HepG2 (cell line): ENCODE data around the gene SMIM24. TPM values are rescaled to one million over a fixed set of nuclear protein-coding genes. Genes with fewer than 3 reads are reported as not detected.

Experiments used
- AHR ChIP-seq: IDR thresholded peaks from 2 replicates; pipeline ENCODE4 v1.6.1; 2018; ENCODE audit warnings: missing genetic modification reagents, missing compliant biosample characterization
- DNMT1 ChIP-seq: sonication (generic); formaldehyde crosslinking; IDR thresholded peaks from 2 replicates; pipeline ENCODE4 v1.5.1; 2020; ENCODE audit warnings: mild to moderate bottlenecking, missing genetic modification reagents
- EP300 ChIP-seq, 3 experiments: sonication (generic) in 1 of 3; formaldehyde crosslinking in 1 of 3; IDR thresholded peaks; 2 replicates each; pipeline versions ENCODE4 v1.5.1 to v1.6.1; 2011 to 2020; ENCODE audit warnings: low read depth in 2 of 3, low read length in 2 of 3, borderline replicate concordance in 1 of 3, improper control_type of control experiment in 1 of 3, mild to moderate bottlenecking in 1 of 3, missing genetic modification reagents in 1 of 3, moderate library complexity in 1 of 3
- FOXC1 ChIP-seq: sonication (generic); formaldehyde crosslinking; IDR thresholded peaks from 2 replicates; pipeline ENCODE4 v1.8.0; 2022; ENCODE audit warnings: mild to moderate bottlenecking, missing genetic modification reagents, borderline replicate concordance
- HES4 ChIP-seq: sonication (generic); formaldehyde crosslinking; IDR thresholded peaks from 2 replicates; pipeline ENCODE4 v1.9.0; 2021; ENCODE audit warnings: mild to moderate bottlenecking, missing genetic modification reagents, borderline replicate concordance
- HMG20A ChIP-seq: IDR thresholded peaks from 2 replicates; pipeline ENCODE4 v1.6.1; 2016; ENCODE audit warnings: borderline replicate concordance
- KDM2A ChIP-seq: sonication (generic); formaldehyde crosslinking; IDR thresholded peaks from 2 replicates; pipeline ENCODE4 v1.4.0; 2020; ENCODE audit warnings: low read depth, missing genetic modification reagents, borderline replicate concordance
- KLF16 ChIP-seq, 2 experiments: sonication (generic) in 1 of 2; formaldehyde crosslinking in 1 of 2; IDR thresholded peaks; 2 replicates each; pipeline versions ENCODE4 v1.6.1 to v1.8.0; 2016 to 2023; ENCODE audit warnings: missing genetic modification reagents in 2 of 2, missing compliant biosample characterization in 1 of 2
- MTA1 ChIP-seq: sonication (generic); formaldehyde crosslinking; IDR thresholded peaks from 2 replicates; pipeline ENCODE4 v1.4.0; 2020; ENCODE audit warnings: missing genetic modification reagents, mild to moderate bottlenecking, borderline replicate concordance
- PPARG ChIP-seq: conservative IDR thresholded peaks from 2 replicates; pipeline ENCODE4 v1.6.1; 2016; ENCODE audit warnings: missing biosample characterization, missing genetic modification reagents
- YY1 ChIP-seq: IDR thresholded peaks from 2 replicates; pipeline ENCODE4 v1.6.1; 2011; ENCODE audit warnings: low read length, low read depth, moderate library complexity, mild to moderate bottlenecking; ENCODE audit not compliant: insufficient read depth, insufficient replicate concordance
- ZNF382 ChIP-seq: sonication (generic); formaldehyde crosslinking; IDR thresholded peaks from 2 replicates; pipeline ENCODE4 v1.5.0; 2020; ENCODE audit warnings: missing genetic modification reagents, mild to moderate bottlenecking, borderline replicate concordance
- ZNF44 ChIP-seq: sonication (generic); formaldehyde crosslinking; IDR thresholded peaks from 2 replicates; pipeline ENCODE4 v1.5.1; 2020; ENCODE audit warnings: mild to moderate bottlenecking, missing genetic modification reagents
- ZNF800 ChIP-seq: sonication (generic); formaldehyde crosslinking; IDR thresholded peaks from 2 replicates; pipeline ENCODE4 v1.4.0; 2020; ENCODE audit warnings: missing genetic modification reagents
- polyA plus RNA-seq, 8 experiments: library from polyadenylated mRNA; depleted of rRNA in 3 of 8; stranded (reverse) in 7 of 8; unstranded in 1 of 8; fragments of >200 nt; fragmentation: Illumina TruSeq in 4 of 8; extraction: Trizol in 4 of 8; gene quantifications; 2 replicates each; pipeline versions ENCODE4 v1.2.1 to v1.2.3, GENCODE V29; 2011 to 2016; ENCODE audit warnings: low read depth in 4 of 8, missing spikeins in 1 of 8, mixed read lengths in 1 of 8; ENCODE audit not compliant: insufficient read depth in 1 of 8
- total RNA-seq, 5 experiments: library from RNA; depleted of rRNA; stranded (reverse); fragments of >200 nt; fragmentation: Illumina TruSeq; extraction: Trizol; gene quantifications; 2 replicates each; pipeline ENCODE4 v1.2.3, GENCODE V29; 2016; ENCODE audit warnings: low read depth in 1 of 5
- TF ChIP-seq, protein P1 (sequence below): sonication (generic); formaldehyde crosslinking; IDR thresholded peaks from 2 replicates; pipeline ENCODE4 v1.5.0; 2020; ENCODE audit warnings: mild to moderate bottlenecking, missing genetic modification reagents
- TF ChIP-seq, protein P2 (sequence below), 2 experiments: sonication (generic) in 1 of 2; formaldehyde crosslinking in 1 of 2; IDR thresholded peaks; 2 replicates each; pipeline versions ENCODE4 v1.4.0 to v1.6.1; 2016 to 2020; ENCODE audit warnings: borderline replicate concordance in 1 of 2, low read depth in 1 of 2, mild to moderate bottlenecking in 1 of 2, missing genetic modification reagents in 1 of 2
- TF ChIP-seq, protein P3 (sequence below): sonication (generic); formaldehyde crosslinking; IDR thresholded peaks from 2 replicates; pipeline ENCODE4 v1.9.0; 2022; ENCODE audit warnings: low read depth, missing genetic modification reagents

The SMIM24 gene
- total and polyA plus RNA-seq, 2 of the 13 experiments (the other 11 are each of a cell fraction or from before 2014, with no cell fraction given) = 11.2 to 70.6 TPM

DNA sequence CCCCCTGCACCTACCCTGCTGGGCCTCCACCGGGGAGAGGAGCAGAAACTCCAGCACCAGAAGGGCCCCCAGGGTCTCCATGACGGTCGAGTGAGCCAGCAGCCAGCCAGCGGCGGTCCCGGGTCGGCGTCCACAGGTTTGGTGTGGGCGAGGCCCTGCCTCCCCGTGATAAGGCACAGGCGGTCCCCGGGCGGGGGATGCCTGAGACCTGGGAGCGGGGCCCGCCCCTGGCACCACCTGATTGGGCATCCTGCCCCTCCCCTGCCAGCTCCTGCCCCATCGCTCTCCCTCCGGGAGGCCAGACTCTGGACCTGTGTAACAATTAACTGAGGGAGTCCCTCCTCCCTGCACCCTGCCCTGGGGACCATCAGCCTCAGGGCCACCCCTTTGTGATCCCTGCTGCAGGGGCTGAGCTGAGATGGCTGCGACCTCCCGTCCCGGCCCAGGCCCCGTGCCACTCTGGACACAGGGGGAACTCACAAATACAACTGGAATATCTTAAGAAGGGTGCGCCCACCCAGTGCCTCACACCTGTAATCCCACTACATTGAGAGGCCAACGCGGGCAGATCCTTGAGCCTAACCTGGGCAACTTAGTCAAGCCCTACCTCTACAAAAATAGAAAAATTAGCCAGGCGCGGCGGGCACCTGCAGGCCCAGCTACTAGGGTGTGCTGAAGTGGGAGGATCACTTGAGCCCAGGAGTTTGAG is at the start of gene SMIM24 (continued):
- TF ChIP-seq HES4 (CRISPR knock-in tag) = 0 out of 2 replicates have a peak, but pooled peaks have one; percentile 53
- TF ChIP-seq, protein P1, sequence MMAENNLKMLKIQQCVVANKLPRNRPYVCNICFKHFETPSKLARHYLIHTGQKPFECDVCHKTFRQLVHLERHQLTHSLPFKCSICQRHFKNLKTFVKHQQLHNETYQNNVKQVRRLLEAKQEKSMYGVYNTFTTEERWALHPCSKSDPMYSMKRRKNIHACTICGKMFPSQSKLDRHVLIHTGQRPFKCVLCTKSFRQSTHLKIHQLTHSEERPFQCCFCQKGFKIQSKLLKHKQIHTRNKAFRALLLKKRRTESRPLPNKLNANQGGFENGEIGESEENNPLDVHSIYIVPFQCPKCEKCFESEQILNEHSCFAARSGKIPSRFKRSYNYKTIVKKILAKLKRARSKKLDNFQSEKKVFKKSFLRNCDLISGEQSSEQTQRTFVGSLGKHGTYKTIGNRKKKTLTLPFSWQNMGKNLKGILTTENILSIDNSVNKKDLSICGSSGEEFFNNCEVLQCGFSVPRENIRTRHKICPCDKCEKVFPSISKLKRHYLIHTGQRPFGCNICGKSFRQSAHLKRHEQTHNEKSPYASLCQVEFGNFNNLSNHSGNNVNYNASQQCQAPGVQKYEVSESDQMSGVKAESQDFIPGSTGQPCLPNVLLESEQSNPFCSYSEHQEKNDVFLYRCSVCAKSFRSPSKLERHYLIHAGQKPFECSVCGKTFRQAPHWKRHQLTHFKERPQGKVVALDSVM = peak; percentile 27; the same call in 1 of the 2 replicates
- no peak for TF ChIP-seq ZNF382 (CRISPR knock-in tag)
- peak; percentile 10 for TF ChIP-seq YY1
- no peak for TF ChIP-seq HMG20A (CRISPR knock-in tag)
- TF ChIP-seq KDM2A (CRISPR knock-in tag) = 0 out of 2 replicates have a peak, but pooled peaks have one; percentile 21
- no peak for TF ChIP-seq KLF16 (CRISPR knock-in tag; IDR thresholded peaks at IDR 0.05)
- TF ChIP-seq ZNF44 (CRISPR knock-in tag) = no peak
- TF ChIP-seq, protein P2, sequence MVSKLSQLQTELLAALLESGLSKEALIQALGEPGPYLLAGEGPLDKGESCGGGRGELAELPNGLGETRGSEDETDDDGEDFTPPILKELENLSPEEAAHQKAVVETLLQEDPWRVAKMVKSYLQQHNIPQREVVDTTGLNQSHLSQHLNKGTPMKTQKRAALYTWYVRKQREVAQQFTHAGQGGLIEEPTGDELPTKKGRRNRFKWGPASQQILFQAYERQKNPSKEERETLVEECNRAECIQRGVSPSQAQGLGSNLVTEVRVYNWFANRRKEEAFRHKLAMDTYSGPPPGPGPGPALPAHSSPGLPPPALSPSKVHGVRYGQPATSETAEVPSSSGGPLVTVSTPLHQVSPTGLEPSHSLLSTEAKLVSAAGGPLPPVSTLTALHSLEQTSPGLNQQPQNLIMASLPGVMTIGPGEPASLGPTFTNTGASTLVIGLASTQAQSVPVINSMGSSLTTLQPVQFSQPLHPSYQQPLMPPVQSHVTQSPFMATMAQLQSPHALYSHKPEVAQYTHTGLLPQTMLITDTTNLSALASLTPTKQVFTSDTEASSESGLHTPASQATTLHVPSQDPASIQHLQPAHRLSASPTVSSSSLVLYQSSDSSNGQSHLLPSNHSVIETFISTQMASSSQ (IDR thresholded peaks at IDR 0.05; ENCODE audit: low read depth) = no peak
- TF ChIP-seq, protein P2 (CRISPR knock-in tag; IDR thresholded peaks at IDR 0.05; ENCODE audit: borderline replicate concordance) = peak; percentile 56; the same call in 1 of the 2 replicates
- TF ChIP-seq FOXC1 (CRISPR knock-in tag) = peak; percentile 69; the same call in 1 of the 2 replicates
- TF ChIP-seq EP300 (IDR thresholded peaks at IDR 0.05; ENCODE audit: low read depth in 2 of 2, low read length in 2 of 2) = no peak
- no peak for TF ChIP-seq EP300 (CRISPR knock-in tag; IDR thresholded peaks at IDR 0.05; ENCODE audit: borderline replicate concordance)
- 0 out of 2 replicates have a peak, but pooled peaks have one; percentile 33 for TF ChIP-seq PPARG
- TF ChIP-seq AHR = peak; percentile 73; the same call in 1 of the 2 replicates
- no peak for TF ChIP-seq DNMT1 (CRISPR knock-in tag)
- TF ChIP-seq, protein P3, sequence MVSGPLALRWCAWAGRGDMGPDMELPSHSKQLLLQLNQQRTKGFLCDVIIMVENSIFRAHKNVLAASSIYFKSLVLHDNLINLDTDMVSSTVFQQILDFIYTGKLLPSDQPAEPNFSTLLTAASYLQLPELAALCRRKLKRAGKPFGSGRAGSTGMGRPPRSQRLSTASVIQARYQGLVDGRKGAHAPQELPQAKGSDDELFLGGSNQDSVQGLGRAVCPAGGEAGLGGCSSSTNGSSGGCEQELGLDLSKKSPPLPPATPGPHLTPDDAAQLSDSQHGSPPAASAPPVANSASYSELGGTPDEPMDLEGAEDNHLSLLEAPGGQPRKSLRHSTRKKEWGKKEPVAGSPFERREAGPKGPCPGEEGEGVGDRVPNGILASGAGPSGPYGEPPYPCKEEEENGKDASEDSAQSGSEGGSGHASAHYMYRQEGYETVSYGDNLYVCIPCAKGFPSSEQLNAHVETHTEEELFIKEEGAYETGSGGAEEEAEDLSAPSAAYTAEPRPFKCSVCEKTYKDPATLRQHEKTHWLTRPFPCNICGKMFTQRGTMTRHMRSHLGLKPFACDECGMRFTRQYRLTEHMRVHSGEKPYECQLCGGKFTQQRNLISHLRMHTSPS (CRISPR knock-in tag) = peak; percentile 97
- TF ChIP-seq MTA1 (CRISPR knock-in tag) = no peak; the same call in none of the 2 replicates
- no peak for TF ChIP-seq ZNF800
